Smooth muscle cell (in vitro differentiated cells): ENCODE measurements around the gene PRSS35. TPM values are rescaled to one million over a fixed set of nuclear protein-coding genes. Genes with fewer than 3 reads are reported as not detected.

Experiments
- DNase-seq: peaks from one replicate; lab custom pipeline; 2025; ENCODE audit not compliant: unreplicated experiment; lab: John Stamatoyannopoulos, UW
- H2AFZ ChIP-seq: fragments of 200-600 bp; sonication (generic); 2 replicates; pipeline ENCODE4 v1.6.0; 2016; ENCODE audit warnings: antibody characterized with exemption, low read depth, mild to moderate bottlenecking
- H3F3A ChIP-seq: fragments of 200-600 bp; sonication (generic); 2 replicates; pipeline ENCODE4 v1.6.0; 2017; ENCODE audit warnings: antibody characterized with exemption, low read depth
- H3K27ac ChIP-seq: fragments of 200-600 bp; sonication (generic); 2 replicates; pipeline ENCODE4 v1.5.1; 2016; ENCODE audit warnings: low read depth, mild to moderate bottlenecking
- H3K27me3 ChIP-seq: fragments of 200-600 bp; sonication (generic); 2 replicates; pipeline ENCODE4 v1.6.1; 2016; ENCODE audit warnings: low read depth, mild to moderate bottlenecking
- H3K36me3 ChIP-seq: fragments of 200-600 bp; sonication (generic); 2 replicates; pipeline ENCODE4 v1.5.1; 2016; ENCODE audit warnings: low read depth
- H3K4me1 ChIP-seq: fragments of 200-600 bp; sonication (generic); 2 replicates; pipeline ENCODE4 v1.5.1; 2016; ENCODE audit warnings: low read depth
- H3K4me2 ChIP-seq: fragments of 200-600 bp; sonication (generic); 2 replicates; pipeline ENCODE4 v1.6.0; 2016; ENCODE audit warnings: mild to moderate bottlenecking
- H3K4me3 ChIP-seq: fragments of 200-600 bp; sonication (generic); 2 replicates; pipeline ENCODE4 v1.5.1; 2016; ENCODE audit warnings: mild to moderate bottlenecking
- H3K79me2 ChIP-seq: fragments of 200-600 bp; sonication (generic); 2 replicates; pipeline ENCODE4 v1.6.0; 2016; ENCODE audit warnings: low read depth, mild to moderate bottlenecking
- H3K9ac ChIP-seq: fragments of 200-600 bp; sonication (generic); 2 replicates; pipeline ENCODE4 v1.6.0; 2016; ENCODE audit warnings: low read depth
- H3K9me3 ChIP-seq: fragments of 200-600 bp; sonication (generic); replicated peaks from 2 replicates; pipeline ENCODE4 v1.5.1; 2016; ENCODE audit warnings: low read depth
- H4K20me1 ChIP-seq: fragments of 200-600 bp; sonication (generic); 2 replicates; pipeline ENCODE4 v1.6.0; 2016; ENCODE audit warnings: low read depth
- WGBS: methylation state at CpG from one replicate; pipeline ENCODE4 v1.1.7; 2016; ENCODE audit warnings: low lambda C conversion rate; 5-methylcytosine and 5-hydroxymethylcytosine counted together
- polyA plus RNA-seq: library from polyadenylated mRNA; unstranded; fragments of >200 nt; fragmentation: Nextera tagmentation; extraction: Ambion mirVana; gene quantifications from 2 replicates; pipeline ENCODE4 v1.2.1, GENCODE V29; 2016
- total RNA-seq: library from RNA; depleted of rRNA; stranded (reverse); fragments of >200 nt; gene quantifications from 2 replicates; pipeline ENCODE4 v1.2.3, GENCODE V29; 2014
- TF ChIP-seq, protein P1 (sequence below): fragments of 200-600 bp; sonication (generic); IDR thresholded peaks from 2 replicates; pipeline ENCODE4 v1.5.1; 2017; ENCODE audit warnings: borderline replicate concordance, mild to moderate bottlenecking, antibody characterized with exemption; ENCODE audit not compliant: insufficient read depth, poor library complexity, severe bottlenecking

PRSS35 gene
- total and polyA plus RNA-seq, 2 experiments from 2014 or later: 52.9 to 61.7 TPM

DNA sequence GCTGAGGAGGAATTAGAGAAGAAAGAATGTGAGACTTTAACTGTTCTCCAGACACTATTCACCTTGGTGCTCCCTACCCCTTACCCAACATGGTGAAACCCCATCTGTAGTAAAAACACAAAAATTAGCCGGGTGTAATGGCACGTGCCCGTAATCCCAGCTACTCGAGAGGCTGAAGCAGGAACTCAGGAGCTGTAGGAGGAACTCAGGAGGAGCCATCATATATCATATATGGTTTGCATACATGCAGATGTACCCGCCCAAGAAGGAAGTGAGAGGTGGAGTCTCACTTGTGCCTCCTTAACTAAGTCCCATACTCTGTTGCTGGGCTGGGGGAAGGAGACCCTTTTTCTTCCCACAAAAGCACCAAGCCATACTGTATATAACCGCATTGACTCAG, 46.0 kb upstream of the PRSS35 start:
- no peak for DNase-seq
- 84% methylated on average over 6 of the region's 6 CpGs for WGBS
- no peak overlapping the region for H3K27ac ChIP-seq

GRCh38 chr6:83467620-83468036, 44.7 kb upstream of the PRSS35 start:
- Histone ChIP-seq H3K79me2 (no peaks in the 10 kb centered on the region), H3K4me1 (peaks cover 12% of the 10 kb centered on the region), H3K27ac (no peak overlapping the region), H3K9ac (no peak overlapping the region), H4K20me1 (no peaks in the 10 kb centered on the region), H3K4me3 (no peak overlapping the region), H3F3A (peaks cover under 1% of the 10 kb centered on the region), H3K27me3 (no peaks in the 10 kb centered on the region), H3K4me2 (no peak overlapping the region), H3K9me3 (no peaks in the 10 kb centered on the region), H2AFZ (no peak overlapping the region), H3K36me3 (no peaks in the 10 kb centered on the region)
- TF ChIP-seq, protein P1, sequence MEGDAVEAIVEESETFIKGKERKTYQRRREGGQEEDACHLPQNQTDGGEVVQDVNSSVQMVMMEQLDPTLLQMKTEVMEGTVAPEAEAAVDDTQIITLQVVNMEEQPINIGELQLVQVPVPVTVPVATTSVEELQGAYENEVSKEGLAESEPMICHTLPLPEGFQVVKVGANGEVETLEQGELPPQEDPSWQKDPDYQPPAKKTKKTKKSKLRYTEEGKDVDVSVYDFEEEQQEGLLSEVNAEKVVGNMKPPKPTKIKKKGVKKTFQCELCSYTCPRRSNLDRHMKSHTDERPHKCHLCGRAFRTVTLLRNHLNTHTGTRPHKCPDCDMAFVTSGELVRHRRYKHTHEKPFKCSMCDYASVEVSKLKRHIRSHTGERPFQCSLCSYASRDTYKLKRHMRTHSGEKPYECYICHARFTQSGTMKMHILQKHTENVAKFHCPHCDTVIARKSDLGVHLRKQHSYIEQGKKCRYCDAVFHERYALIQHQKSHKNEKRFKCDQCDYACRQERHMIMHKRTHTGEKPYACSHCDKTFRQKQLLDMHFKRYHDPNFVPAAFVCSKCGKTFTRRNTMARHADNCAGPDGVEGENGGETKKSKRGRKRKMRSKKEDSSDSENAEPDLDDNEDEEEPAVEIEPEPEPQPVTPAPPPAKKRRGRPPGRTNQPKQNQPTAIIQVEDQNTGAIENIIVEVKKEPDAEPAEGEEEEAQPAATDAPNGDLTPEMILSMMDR: no peak
- DNase-seq: no peak
- WGBS: 86% methylated on average over 3 of the region's 3 CpGs

More for the DNA sequence above, 46.0 kb upstream of the PRSS35 start:
- H3K27me3 ChIP-seq: no peaks in the 10 kb centered on the region
- H3K9ac ChIP-seq: no peak overlapping the region
- H3K9me3 ChIP-seq: no peaks in the 10 kb centered on the region
- H3K79me2 ChIP-seq: no peaks in the 10 kb centered on the region
- no peak overlapping the region for H3K4me2 ChIP-seq
- peaks cover 11% of the 10 kb centered on the region for H3F3A ChIP-seq
- peaks cover 22% of the 10 kb centered on the region for H3K4me1 ChIP-seq
- H4K20me1 ChIP-seq: no peaks in the 10 kb centered on the region
- H3K4me3 ChIP-seq: no peak overlapping the region
- no peak overlapping the region for H2AFZ ChIP-seq
- H3K36me3 ChIP-seq: no peaks in the 10 kb centered on the region
- TF ChIP-seq, protein P1: no peak

- Histone ChIP-seq H4K20me1 (no peaks in the 10 kb centered on the region), H3K79me2 (no peaks in the 10 kb centered on the region), H2AFZ (no peak overlapping the region), H3K4me3 (no peak overlapping the region), H3K9me3 (no peaks in the 10 kb centered on the region), H3K4me1 (no peaks in the 10 kb centered on the region), H3K27ac (no peak overlapping the region), H3K27me3 (no peaks in the 10 kb centered on the region), H3K9ac (no peak overlapping the region), H3K36me3 (no peaks in the 10 kb centered on the region), H3F3A (no peaks in the 10 kb centered on the region), H3K4me2 (no peak overlapping the region)
- DNase-seq: no peak
- TF ChIP-seq, protein P1: no peak
- 98% methylated on average over 4 of the region's 4 CpGs for WGBS
Observed at GRCh38 chr6:83470001-83470400, 42.3 kb upstream of the PRSS35 start.

DNA sequence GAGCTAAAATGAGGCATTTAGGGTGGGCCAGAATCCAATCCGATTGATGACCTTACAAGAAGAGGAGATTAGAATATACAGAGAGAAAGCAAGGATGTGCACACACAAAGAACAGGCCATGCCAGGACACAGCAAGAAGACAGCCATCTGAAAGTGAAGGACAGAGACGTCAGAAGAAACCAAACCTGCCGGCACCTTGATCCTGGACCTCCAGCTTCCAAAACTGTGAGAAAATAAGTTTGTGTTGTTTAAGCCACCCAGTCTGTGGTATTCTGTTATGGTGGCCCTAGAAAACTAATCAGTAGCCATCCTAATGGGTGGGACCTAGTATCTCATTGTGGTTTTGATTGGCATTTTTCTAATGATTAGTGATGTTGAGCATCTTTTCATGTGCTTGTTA, 41.7 kb upstream of the PRSS35 start:
- Histone ChIP-seq H3K27ac (no peak overlapping the region), H4K20me1 (no peaks in the 10 kb centered on the region), H3K4me3 (no peak overlapping the region), H2AFZ (no peak overlapping the region), H3K27me3 (no peaks in the 10 kb centered on the region), H3K36me3 (no peaks in the 10 kb centered on the region), H3K4me2 (no peak overlapping the region), H3K4me1 (no peaks in the 10 kb centered on the region), H3K9me3 (no peaks in the 10 kb centered on the region), H3K9ac (no peak overlapping the region), H3F3A (no peaks in the 10 kb centered on the region), H3K79me2 (no peaks in the 10 kb centered on the region)
- TF ChIP-seq, protein P1: no peak
- 94% methylated on average over 3 of the region's 3 CpGs for WGBS
- no peak for DNase-seq
